T-helper 1 cell treated with Interleukin-12 subunit alpha and Interleukin-12 subunit beta and Interleukin-4 antibody, amounts not matched to agents 30 μg/mL and 1 μg/mL, for 36 hours (primary cell): Measurements from ENCODE around the gene AFG1L.
"Not testable (repeated sequence)": the region's sequence is repeated elsewhere in the genome, so short reads cannot be mapped to it uniquely, and the experiment has no call there.

Experiments used
- H3K27ac Mint-ChIP-seq: one replicate; pipeline ENCODE4 v1.8.0; 2021; ENCODE audit warnings: mild to moderate bottlenecking, mixed read lengths
- H3K27me3 Mint-ChIP-seq: one replicate; pipeline ENCODE4 v1.8.0; 2021; ENCODE audit warnings: low read depth, mixed read lengths
- H3K36me3 Mint-ChIP-seq: one replicate; pipeline ENCODE4 v1.8.0; 2021; ENCODE audit warnings: low read depth, mixed read lengths
- H3K4me1 Mint-ChIP-seq: one replicate; pipeline ENCODE4 v1.8.0; 2021; ENCODE audit warnings: low read depth, mixed read lengths
- H3K4me3 Mint-ChIP-seq: one replicate; pipeline ENCODE4 v1.8.0; 2021; ENCODE audit warnings: mild to moderate bottlenecking, moderate library complexity, mixed read lengths
- H3K9me3 Mint-ChIP-seq: one replicate; pipeline ENCODE4 v1.8.0; 2021; ENCODE audit warnings: mixed read lengths

AFG1L gene

GRCh38 chr6:108308641-108309040, 13.8 kb downstream of the AFG1L start:
- H3K4me3 Mint-ChIP-seq, H3K27me3 Mint-ChIP-seq, H3K27ac Mint-ChIP-seq, H3K9me3 Mint-ChIP-seq, H3K4me1 Mint-ChIP-seq, H3K36me3 Mint-ChIP-seq: not testable (repeated sequence)

- Mint-ChIP-seq H3K4me1 (peaks cover 4% of the 10 kb centered on the region), H3K4me3 (no peak overlapping the region), H3K9me3 (no peaks in the 10 kb centered on the region), H3K27ac (no peak overlapping the region), H3K27me3 (no peaks in the 10 kb centered on the region), H3K36me3 (no peaks in the 10 kb centered on the region)
These were observed 15.0 kb downstream of the AFG1L start for GRCh38 chr6:108309844-108310243.

GRCh38 chr6:108312605-108313004, 17.8 kb downstream of the AFG1L start:
- H3K36me3 Mint-ChIP-seq: no peaks in the 10 kb centered on the region
- no peaks in the 10 kb centered on the region for H3K9me3 Mint-ChIP-seq

GRCh38 chr6:108321253-108321747, 26.4 kb downstream of the AFG1L start:
- Mint-ChIP-seq H3K4me1 (no peaks in the 10 kb centered on the region), H3K4me3 (no peak overlapping the region), H3K27ac (no peak overlapping the region), H3K27me3 (peaks cover 8% of the 10 kb centered on the region), H3K36me3 (no peaks in the 10 kb centered on the region), H3K9me3 (no peaks in the 10 kb centered on the region)

More at GRCh38 chr6:108312605-108313004, 17.8 kb downstream of the AFG1L start:
- no peak overlapping the region for H3K27ac Mint-ChIP-seq
- no peaks in the 10 kb centered on the region for H3K27me3 Mint-ChIP-seq
- H3K4me3 Mint-ChIP-seq: no peak overlapping the region
- H3K4me1 Mint-ChIP-seq: peaks cover 4% of the 10 kb centered on the region

GRCh38 chr6:108322728-108323127, 27.9 kb downstream of the AFG1L start:
- no peaks in the 10 kb centered on the region for H3K36me3 Mint-ChIP-seq
- H3K9me3 Mint-ChIP-seq: no peaks in the 10 kb centered on the region
- H3K27me3 Mint-ChIP-seq: peaks cover 8% of the 10 kb centered on the region
- no peaks in the 10 kb centered on the region for H3K4me1 Mint-ChIP-seq
- no peak overlapping the region for H3K4me3 Mint-ChIP-seq
- H3K27ac Mint-ChIP-seq: no peak overlapping the region

GRCh38 chr6:108323710-108324466, 29.0 kb downstream of the AFG1L start:
- no peaks in the 10 kb centered on the region for H3K36me3 Mint-ChIP-seq

GRCh38 chr6:108330221-108330785, 35.4 kb downstream of the AFG1L start:
- not testable (repeated sequence) for H3K4me3 Mint-ChIP-seq, H3K9me3 Mint-ChIP-seq, H3K36me3 Mint-ChIP-seq, H3K27ac Mint-ChIP-seq, H3K4me1 Mint-ChIP-seq, H3K27me3 Mint-ChIP-seq

More at GRCh38 chr6:108323710-108324466, 29.0 kb downstream of the AFG1L start:
- H3K27me3 Mint-ChIP-seq: peaks cover 4% of the 10 kb centered on the region
- H3K4me3 Mint-ChIP-seq: no peak overlapping the region
- no peak overlapping the region for H3K27ac Mint-ChIP-seq
- no peaks in the 10 kb centered on the region for H3K9me3 Mint-ChIP-seq
- no peaks in the 10 kb centered on the region for H3K4me1 Mint-ChIP-seq

- no peaks in the 10 kb centered on the region for H3K27me3 Mint-ChIP-seq
- H3K27ac Mint-ChIP-seq: no peak overlapping the region
- H3K9me3 Mint-ChIP-seq: no peaks in the 10 kb centered on the region
- no peaks in the 10 kb centered on the region for H3K36me3 Mint-ChIP-seq
- H3K4me1 Mint-ChIP-seq: no peaks in the 10 kb centered on the region
- H3K4me3 Mint-ChIP-seq: no peak overlapping the region
These were observed 36.0 kb downstream of the AFG1L start for GRCh38 chr6:108330806-108331205.

- no peak overlapping the region for H3K27ac Mint-ChIP-seq
These were observed 37.1 kb downstream of the AFG1L start for GRCh38 chr6:108331982-108332381.

GRCh38 chr6:108336971-108337370, 42.1 kb downstream of the AFG1L start:
- Mint-ChIP-seq H3K4me3 (no peak overlapping the region), H3K36me3 (no peaks in the 10 kb centered on the region), H3K27me3 (no peaks in the 10 kb centered on the region), H3K9me3 (no peaks in the 10 kb centered on the region), H3K27ac (no peak overlapping the region), H3K4me1 (no peaks in the 10 kb centered on the region)

More at GRCh38 chr6:108331982-108332381, 37.1 kb downstream of the AFG1L start:
- Mint-ChIP-seq H3K4me1 (no peaks in the 10 kb centered on the region), H3K9me3 (no peaks in the 10 kb centered on the region), H3K36me3 (no peaks in the 10 kb centered on the region), H3K27me3 (no peaks in the 10 kb centered on the region), H3K4me3 (no peak overlapping the region)

GRCh38 chr6:108337721-108338120, 42.9 kb downstream of the AFG1L start:
- H3K27me3 Mint-ChIP-seq: no peaks in the 10 kb centered on the region
- no peaks in the 10 kb centered on the region for H3K36me3 Mint-ChIP-seq
- no peaks in the 10 kb centered on the region for H3K9me3 Mint-ChIP-seq
- no peak overlapping the region for H3K4me3 Mint-ChIP-seq
- H3K27ac Mint-ChIP-seq: no peak overlapping the region
- no peaks in the 10 kb centered on the region for H3K4me1 Mint-ChIP-seq

- Mint-ChIP-seq H3K9me3 (peaks cover under 1% of the 10 kb centered on the region), H3K27ac (no peak overlapping the region), H3K36me3 (no peaks in the 10 kb centered on the region), H3K27me3 (no peaks in the 10 kb centered on the region), H3K4me1 (peaks cover 3% of the 10 kb centered on the region), H3K4me3 (no peak overlapping the region)
These were observed 46.5 kb downstream of the AFG1L start for GRCh38 chr6:108341372-108341771.

- Mint-ChIP-seq H3K4me3 (no peak overlapping the region), H3K9me3 (peaks cover 15% of the 10 kb centered on the region), H3K27ac (no peak overlapping the region), H3K36me3 (peaks cover 13% of the 10 kb centered on the region), H3K4me1 (peaks cover 15% of the 10 kb centered on the region), H3K27me3 (no peaks in the 10 kb centered on the region)
These were observed 49.0 kb downstream of the AFG1L start for GRCh38 chr6:108343894-108344293.

GRCh38 chr6:108348655-108349349, 53.9 kb downstream of the AFG1L start:
- H3K27me3 Mint-ChIP-seq: no peaks in the 10 kb centered on the region
- peaks cover 15% of the 10 kb centered on the region for H3K9me3 Mint-ChIP-seq
- H3K4me3 Mint-ChIP-seq: peak overlapping the region; percentile 35
- H3K27ac Mint-ChIP-seq: peak overlapping the region; percentile 81
- H3K36me3 Mint-ChIP-seq: peaks cover 14% of the 10 kb centered on the region
- peaks cover 13% of the 10 kb centered on the region for H3K4me1 Mint-ChIP-seq

- no peak overlapping the region for H3K27ac Mint-ChIP-seq
- peaks cover 15% of the 10 kb centered on the region for H3K9me3 Mint-ChIP-seq
- H3K4me3 Mint-ChIP-seq: no peak overlapping the region
- H3K27me3 Mint-ChIP-seq: no peaks in the 10 kb centered on the region
- H3K36me3 Mint-ChIP-seq: peaks cover 14% of the 10 kb centered on the region
- H3K4me1 Mint-ChIP-seq: peaks cover 16% of the 10 kb centered on the region
These were observed 55.7 kb downstream of the AFG1L start for GRCh38 chr6:108350528-108350927.
